ENCODE measurements around the gene GPC6. TPM values are rescaled to one million over a fixed set of nuclear protein-coding genes. Genes with fewer than 3 reads are reported as not detected.

Gene GPC6
- total RNA-seq, 1 experiment from 2014 or later = not detected

- Histone ChIP-seq H3K79me2 (ENCODE audit: low read depth) (no peaks in the 10 kb centered on the region), H3K36me3 (ENCODE audit: low read depth) (no peaks in the 10 kb centered on the region), H4K20me1 (ENCODE audit: insufficient read depth) (no peaks in the 10 kb centered on the region), H3K27ac (no peak overlapping the region), H3K4me3 (no peak overlapping the region), H3K27me3 (ENCODE audit: insufficient read depth, low read depth) (no peaks in the 10 kb centered on the region), H3K9me3 (ENCODE audit: insufficient read depth, low read depth) (no peaks in the 10 kb centered on the region), H3K4me2 (no peak overlapping the region), H3K9me2 (ENCODE audit: insufficient read depth) (no peaks in the 10 kb centered on the region), H3F3A (ENCODE audit: insufficient read depth, low read depth) (no peaks in the 10 kb centered on the region), H3K4me1 (replicated peaks; ENCODE audit: insufficient read depth) (no peaks in the 10 kb centered on the region), H2AFZ (no peak overlapping the region)
- TF ChIP-seq CTCF (conservative IDR thresholded peaks at IDR 0.05) = no peak
- no peak for TF ChIP-seq EZH2 (IDR thresholded peaks at IDR 0.05; ENCODE audit: low read depth)
- POLR2A ChIA-PET (ENCODE audit: unreplicated experiment) = no interaction called here
- CTCF ChIA-PET = no interaction called here
- intact Hi-C loops (cut with micrococcal nuclease; ENCODE audit: unreplicated experiment) = no loop called here
- BruUV-seq (replicated peaks) = no TSS peak
- no peak for DNase-seq
Observed at GRCh38 chr13:93778548-93778947, 551.9 kb downstream of the GPC6 start.

GRCh38 chr13:93784191-93784590 is 557.6 kb downstream of the GPC6 start:
- H4K20me1 ChIP-seq (ENCODE audit: insufficient read depth) = no peaks in the 10 kb centered on the region
- no peak overlapping the region for H3K4me3 ChIP-seq
- H3K9me2 ChIP-seq (ENCODE audit: insufficient read depth) = no peaks in the 10 kb centered on the region
- no peaks in the 10 kb centered on the region for H3K36me3 ChIP-seq (ENCODE audit: low read depth)
- ChIA-PET CTCF (no interaction called here), POLR2A (ENCODE audit: unreplicated experiment) (no interaction called here)
- H2AFZ ChIP-seq = no peak overlapping the region
- H3K4me2 ChIP-seq = no peak overlapping the region
- no peaks in the 10 kb centered on the region for H3F3A ChIP-seq (ENCODE audit: insufficient read depth, low read depth)
- intact Hi-C loops (cut with micrococcal nuclease; ENCODE audit: unreplicated experiment) = no loop called here
- H3K4me1 ChIP-seq (replicated peaks; ENCODE audit: insufficient read depth) = no peaks in the 10 kb centered on the region
- H3K27me3 ChIP-seq (ENCODE audit: insufficient read depth, low read depth) = no peaks in the 10 kb centered on the region
- H3K79me2 ChIP-seq (ENCODE audit: low read depth) = no peaks in the 10 kb centered on the region
- no TSS peak for BruUV-seq (replicated peaks)
- H3K27ac ChIP-seq = no peak overlapping the region
- TF ChIP-seq EZH2 (IDR thresholded peaks at IDR 0.05; ENCODE audit: low read depth) = no peak
- no peak for TF ChIP-seq CTCF (conservative IDR thresholded peaks at IDR 0.05)
- no peak for DNase-seq
- H3K9me3 ChIP-seq (ENCODE audit: insufficient read depth, low read depth) = no peaks in the 10 kb centered on the region

- Histone ChIP-seq H3K27me3 (ENCODE audit: insufficient read depth, low read depth) (no peaks in the 10 kb centered on the region), H3F3A (ENCODE audit: insufficient read depth, low read depth) (no peaks in the 10 kb centered on the region), H3K9me2 (ENCODE audit: insufficient read depth) (no peaks in the 10 kb centered on the region), H4K20me1 (ENCODE audit: insufficient read depth) (no peaks in the 10 kb centered on the region), H3K36me3 (ENCODE audit: low read depth) (no peaks in the 10 kb centered on the region), H3K9me3 (ENCODE audit: insufficient read depth, low read depth) (no peaks in the 10 kb centered on the region), H3K27ac (no peak overlapping the region), H2AFZ (no peak overlapping the region), H3K4me1 (replicated peaks; ENCODE audit: insufficient read depth) (no peaks in the 10 kb centered on the region), H3K79me2 (ENCODE audit: low read depth) (no peaks in the 10 kb centered on the region), H3K4me3 (no peak overlapping the region), H3K4me2 (no peak overlapping the region)
- CTCF ChIA-PET = no interaction called here
- BruUV-seq (replicated peaks) = no TSS peak
- intact Hi-C loops (cut with micrococcal nuclease; ENCODE audit: unreplicated experiment) = no loop called here
- DNase-seq = no peak
- POLR2A ChIA-PET (ENCODE audit: unreplicated experiment) = no interaction called here
- no peak for TF ChIP-seq EZH2 (IDR thresholded peaks at IDR 0.05; ENCODE audit: low read depth)
- no peak for TF ChIP-seq CTCF (conservative IDR thresholded peaks at IDR 0.05)
Observed at GRCh38 chr13:93786846-93787489, 560.4 kb downstream of the GPC6 start.
